A549 (cell line): ENCODE results near the gene TMCC2. TPM values are rescaled to one million over a fixed set of nuclear protein-coding genes. Genes with fewer than 3 reads are reported as not detected.

ENCODE experiments used
- ATAC-seq, 2 experiments: fragments of 200-7000 bp in 1 of 2; fragments of >200 bp in 1 of 2; cut with Nextera tagmentation in 1 of 2; cut with Tn5 transposase in 1 of 2; 3 replicates each; pipeline versions ENCODE4 v1.8.0 to v1.9.1; 2018 to 2020; ENCODE audit warnings: mild to moderate bottlenecking in 1 of 2, moderate library complexity in 1 of 2
- CTCF ChIA-PET: fragments of 300-600 bp; sonication (Branson Sonifier 250); formaldehyde crosslinking; extraction: SDS; loops from one replicate; lab custom pipeline; 2021; ENCODE audit warnings: antibody characterized with exemption, inconsistent platforms; lab: Yijun Ruan, JAX
- POLR2A ChIA-PET: fragments of 350-600 bp; formaldehyde crosslinking; extraction: SDS; loops from one replicate; lab custom pipeline; 2021; ENCODE audit warnings: antibody characterized with exemption, inconsistent platforms; lab: Yijun Ruan, JAX
- DNase-seq, 2 experiments: peaks; one replicate each; pipeline versions ENCODE4 v3.0.0 to v3.0.0-alpha.2; 2011 to 2016; ENCODE audit warnings: low read depth in 1 of 2, low spot score in 1 of 2
- FAIRE-seq: peaks from 2 replicates; lab custom pipeline; 2011; peaks lifted over from hg19 to GRCh38; lab: Jason Lieb, UNC
- H3K27ac ChIP-seq, 2 experiments: fragments of >200 bp; sonication (Bioruptor Twin); formaldehyde crosslinking; 3 replicates each; pipeline ENCODE4 v1.5.1; 2016 to 2017
- H3K4me1 ChIP-seq: fragments of >200 bp; sonication (Bioruptor Twin); formaldehyde crosslinking; 3 replicates; pipeline ENCODE4 v1.6.1; 2016
- H3K4me2 ChIP-seq: fragments of >200 bp; sonication (Bioruptor Twin); formaldehyde crosslinking; 3 replicates; pipeline ENCODE4 v1.6.1; 2016
- H3K4me3 ChIP-seq: fragments of >200 bp; sonication (Bioruptor Twin); formaldehyde crosslinking; 3 replicates; pipeline ENCODE4 v1.5.1; 2016
- H3K9me3 ChIP-seq: fragments of >200 bp; sonication (Bioruptor Twin); formaldehyde crosslinking; 3 replicates; pipeline ENCODE4 v1.6.1; 2016
- CEBPB ChIP-seq, 2 experiments: fragments of >200 bp in 1 of 2; sonication (Bioruptor Twin) in 1 of 2; formaldehyde crosslinking in 1 of 2; IDR thresholded peaks; 2 replicates each; pipeline ENCODE4 v1.6.1; 2012 to 2016
- FOSL2 ChIP-seq, 2 experiments: fragments of 450-650 bp in 1 of 2; fragments of >200 bp in 1 of 2; sonication (Bioruptor Twin) in 1 of 2; formaldehyde crosslinking; IDR thresholded peaks; 2 replicates each; pipeline versions ENCODE4 v1.5.0 to v1.6.1; 2016 to 2020; ENCODE audit warnings: mild to moderate bottlenecking in 1 of 2, moderate library complexity in 1 of 2
- GATA3 ChIP-seq: IDR thresholded peaks from 2 replicates; pipeline ENCODE4 v1.6.1; 2012; ENCODE audit warnings: borderline replicate concordance
- HDAC2 ChIP-seq: fragments of 200-600 bp; sonication (generic); IDR thresholded peaks from 2 replicates; pipeline ENCODE4 v1.6.1; 2016
- HOXB13 ChIP-seq: fragments of 250-450 bp; sonication (Bioruptor Pico); IDR thresholded peaks from 2 replicates; pipeline ENCODE4 v1.5.0; 2020; ENCODE audit warnings: low read depth, mild to moderate bottlenecking, moderate library complexity
- HOXB5 ChIP-seq: fragments of 250-450 bp; sonication (Bioruptor Pico); IDR thresholded peaks from 2 replicates; pipeline ENCODE4 v1.5.0; 2020; ENCODE audit warnings: mild to moderate bottlenecking, moderate library complexity
- JUN ChIP-seq, 2 experiments: fragments of >200 bp; sonication (Bioruptor Twin); formaldehyde crosslinking; IDR thresholded peaks; 2 replicates in 1 of 2; 3 replicates in 1 of 2; pipeline ENCODE4 v1.6.1; 2016 to 2017
- KDM1A ChIP-seq: fragments of 200-600 bp; sonication (generic); IDR thresholded peaks from 2 replicates; pipeline ENCODE4 v1.6.1; 2016; ENCODE audit warnings: low read depth, mild to moderate bottlenecking
- MAZ ChIP-seq: fragments of 150-350 bp; IDR thresholded peaks from 2 replicates; pipeline ENCODE4 v1.6.1; 2014; ENCODE audit warnings: antibody characterized with exemption, low read depth, low read length, borderline replicate concordance
- NFE2L2 ChIP-seq: fragments of 150-350 bp; conservative IDR thresholded peaks from 2 replicates; pipeline ENCODE4 v1.6.1; 2014; ENCODE audit warnings: low read length
- NR3C1 ChIP-seq: fragments of >200 bp; sonication (Bioruptor Twin); formaldehyde crosslinking; IDR thresholded peaks from 3 replicates; pipeline ENCODE4 v1.6.1; 2017
- PHF8 ChIP-seq: fragments of 200-600 bp; sonication (generic); IDR thresholded peaks from 2 replicates; pipeline ENCODE4 v1.6.1; 2016; ENCODE audit warnings: low read depth, mild to moderate bottlenecking, antibody characterized with exemption, moderate library complexity, borderline replicate concordance
- RARB ChIP-seq: fragments of 250-450 bp; sonication (Bioruptor Pico); IDR thresholded peaks from 2 replicates; pipeline ENCODE4 v1.8.0; 2021; ENCODE audit warnings: mild to moderate bottlenecking, moderate library complexity
- TP53 ChIP-seq: fragments of 250-450 bp; sonication (Bioruptor Pico); IDR thresholded peaks from 2 replicates; pipeline ENCODE4 v1.5.0; 2021; ENCODE audit warnings: mild to moderate bottlenecking, moderate library complexity
- WGBS: methylation state at CpG from one replicate; pipeline ENCODE4 v1.1.6; 2017; ENCODE audit errors: missing lambda C conversion rate; 5-methylcytosine and 5-hydroxymethylcytosine counted together
- polyA plus RNA-seq, 4 experiments: library from polyadenylated mRNA; depleted of rRNA in 3 of 4; stranded (reverse); fragments of >200 nt; fragmentation: RNase III in 1 of 4; extraction: RNeasy Plus Mini Kit Qiagen cat#74134 plus additional on column Dnase treatment in 1 of 4; gene quantifications; 2 replicates in 3 of 4; 3 replicates in 1 of 4; pipeline ENCODE4 v1.2.3, GENCODE V29; 2011 to 2017
- TF ChIP-seq, protein P1 (sequence below): fragments of 250-450 bp; sonication (Bioruptor Pico); IDR thresholded peaks from 2 replicates; pipeline ENCODE4 v1.5.0; 2020; ENCODE audit warnings: low read depth, mild to moderate bottlenecking, moderate library complexity
- TF ChIP-seq, protein P2 (sequence below): IDR thresholded peaks from 2 replicates; pipeline ENCODE4 v1.6.1; 2012; ENCODE audit warnings: low read depth, borderline replicate concordance
- TF ChIP-seq, protein P3 (sequence below): fragments of 150-350 bp; IDR thresholded peaks from 2 replicates; pipeline ENCODE4 v1.6.1; 2014; ENCODE audit warnings: low read depth, mild to moderate bottlenecking, low read length
- TF ChIP-seq, protein P4 (sequence below): fragments of 200-600 bp; sonication (generic); IDR thresholded peaks from 2 replicates; pipeline ENCODE4 v1.6.1; 2016; ENCODE audit warnings: antibody characterized with exemption, mild to moderate bottlenecking, moderate library complexity

The TMCC2 gene
- polyA plus RNA-seq, 2 of the 4 experiments (the other 2 are of a cell fraction) = 1.7 to 3.2 TPM

DNA sequence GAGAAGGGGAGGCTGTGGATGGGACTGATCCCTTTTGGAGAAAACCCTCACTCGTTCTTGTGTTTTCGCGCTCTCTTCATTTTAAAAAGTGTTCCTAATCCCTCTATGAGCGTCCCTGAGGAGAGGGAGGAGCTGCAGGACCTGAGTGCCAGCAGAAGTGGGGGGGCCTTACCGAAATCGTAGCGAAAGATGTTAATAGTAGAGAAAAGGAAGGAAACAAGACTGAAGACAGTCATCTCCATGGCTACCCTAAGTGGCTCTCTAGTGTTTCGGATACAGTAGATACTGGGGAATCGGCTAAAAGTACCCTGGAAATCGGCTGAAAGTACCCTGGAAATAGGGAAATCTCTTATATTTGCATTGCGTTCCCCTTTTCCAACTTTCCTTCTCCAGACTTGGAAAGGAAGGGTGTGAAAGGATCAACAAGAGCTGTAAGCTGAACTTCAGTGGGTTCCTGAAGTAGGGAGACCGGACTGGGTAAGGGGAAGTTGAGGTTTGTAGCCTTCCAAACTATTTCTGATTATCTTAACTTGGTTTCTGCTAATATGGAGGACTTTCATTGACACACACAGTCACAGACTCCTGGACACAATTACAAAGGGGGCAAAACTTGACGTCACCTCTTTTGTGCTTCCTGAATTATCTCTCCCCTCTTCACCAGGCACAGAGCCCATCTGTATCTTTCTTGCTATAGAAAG is 15.8 kb upstream of the TMCC2 start:
- no peaks in the 10 kb centered on the region for H3K9me3 ChIP-seq
- H3K4me2 ChIP-seq = peak overlapping the region; percentile 70
- ChIA-PET CTCF (interaction anchor here (0.9 to 1.3 kb wide), 3 partner anchors 13 to 90 kb away, joined by 3 read pairs; partner anchors contain the start of gene RBBP5), POLR2A (interaction anchor here (1.0 to 1.5 kb wide), 3 partner anchors 17 to 86 kb away, joined by 3 to 6 read pairs (median 6); no protein-coding TSS in a partner anchor)
- H3K4me1 ChIP-seq = peaks cover 7% of the 10 kb centered on the region; the same call in 1 of the 3 replicates
- H3K27ac ChIP-seq = peak overlapping the region; percentile 78 to 96; a peak in 4 of 6 replicates
- H3K4me3 ChIP-seq = peak overlapping the region; percentile 86
- no peak for ATAC-seq
- no peak for FAIRE-seq
- no peak for TF ChIP-seq FOSL2 (IDR thresholded peaks at IDR 0.05)
- no peak for TF ChIP-seq FOSL2 (CRISPR knock-in tag; IDR thresholded peaks at IDR 0.05)
- TF ChIP-seq, protein P1, sequence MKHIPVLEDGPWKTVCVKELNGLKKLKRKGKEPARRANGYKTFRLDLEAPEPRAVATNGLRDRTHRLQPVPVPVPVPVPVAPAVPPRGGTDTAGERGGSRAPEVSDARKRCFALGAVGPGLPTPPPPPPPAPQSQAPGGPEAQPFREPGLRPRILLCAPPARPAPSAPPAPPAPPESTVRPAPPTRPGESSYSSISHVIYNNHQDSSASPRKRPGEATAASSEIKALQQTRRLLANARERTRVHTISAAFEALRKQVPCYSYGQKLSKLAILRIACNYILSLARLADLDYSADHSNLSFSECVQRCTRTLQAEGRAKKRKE (CRISPR knock-in tag) = 0 out of 2 replicates have a peak, but pooled peaks have one; percentile 11
- WGBS = 57% methylated on average over 13 of the region's 13 CpGs
- DNase-seq = no peak

DNA sequence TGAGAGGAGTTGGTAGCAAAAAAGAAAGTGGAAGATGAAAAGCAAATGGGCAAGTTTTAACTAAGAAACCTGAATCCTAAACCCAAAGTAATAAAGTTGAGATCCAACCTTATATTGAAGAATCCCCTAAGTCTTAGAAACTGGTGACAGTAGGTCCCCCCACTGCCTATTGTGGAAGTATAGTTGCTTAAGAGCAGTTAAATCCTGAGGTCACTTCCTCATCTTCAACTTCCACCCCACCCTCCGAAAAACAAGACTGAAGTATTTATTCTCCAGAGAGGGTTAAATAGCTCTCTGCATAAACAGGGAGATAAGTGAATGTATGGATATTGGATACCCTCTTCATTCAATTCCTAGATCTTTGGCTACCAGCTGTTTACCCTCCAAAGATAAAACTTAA is 13.0 kb upstream of the TMCC2 start:
- DNase-seq (no peak), FAIRE-seq (no peak), ATAC-seq (no peak)
- no peak for TF ChIP-seq HDAC2
- TF ChIP-seq JUN (IDR thresholded peaks at IDR 0.05) = no peak
- TF ChIP-seq TP53 = no peak
- TF ChIP-seq, protein P1 (CRISPR knock-in tag) = no peak
- TF ChIP-seq GATA3 = no peak
- TF ChIP-seq CEBPB (IDR thresholded peaks at IDR 0.05) = no peak
- no peak for TF ChIP-seq NFE2L2
- TF ChIP-seq, protein P2, sequence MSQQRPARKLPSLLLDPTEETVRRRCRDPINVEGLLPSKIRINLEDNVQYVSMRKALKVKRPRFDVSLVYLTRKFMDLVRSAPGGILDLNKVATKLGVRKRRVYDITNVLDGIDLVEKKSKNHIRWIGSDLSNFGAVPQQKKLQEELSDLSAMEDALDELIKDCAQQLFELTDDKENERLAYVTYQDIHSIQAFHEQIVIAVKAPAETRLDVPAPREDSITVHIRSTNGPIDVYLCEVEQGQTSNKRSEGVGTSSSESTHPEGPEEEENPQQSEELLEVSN = no peak
- TF ChIP-seq, protein P3, sequence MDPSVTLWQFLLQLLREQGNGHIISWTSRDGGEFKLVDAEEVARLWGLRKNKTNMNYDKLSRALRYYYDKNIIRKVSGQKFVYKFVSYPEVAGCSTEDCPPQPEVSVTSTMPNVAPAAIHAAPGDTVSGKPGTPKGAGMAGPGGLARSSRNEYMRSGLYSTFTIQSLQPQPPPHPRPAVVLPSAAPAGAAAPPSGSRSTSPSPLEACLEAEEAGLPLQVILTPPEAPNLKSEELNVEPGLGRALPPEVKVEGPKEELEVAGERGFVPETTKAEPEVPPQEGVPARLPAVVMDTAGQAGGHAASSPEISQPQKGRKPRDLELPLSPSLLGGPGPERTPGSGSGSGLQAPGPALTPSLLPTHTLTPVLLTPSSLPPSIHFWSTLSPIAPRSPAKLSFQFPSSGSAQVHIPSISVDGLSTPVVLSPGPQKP = no peak
- TF ChIP-seq NR3C1 = no peak
- TF ChIP-seq, protein P4, sequence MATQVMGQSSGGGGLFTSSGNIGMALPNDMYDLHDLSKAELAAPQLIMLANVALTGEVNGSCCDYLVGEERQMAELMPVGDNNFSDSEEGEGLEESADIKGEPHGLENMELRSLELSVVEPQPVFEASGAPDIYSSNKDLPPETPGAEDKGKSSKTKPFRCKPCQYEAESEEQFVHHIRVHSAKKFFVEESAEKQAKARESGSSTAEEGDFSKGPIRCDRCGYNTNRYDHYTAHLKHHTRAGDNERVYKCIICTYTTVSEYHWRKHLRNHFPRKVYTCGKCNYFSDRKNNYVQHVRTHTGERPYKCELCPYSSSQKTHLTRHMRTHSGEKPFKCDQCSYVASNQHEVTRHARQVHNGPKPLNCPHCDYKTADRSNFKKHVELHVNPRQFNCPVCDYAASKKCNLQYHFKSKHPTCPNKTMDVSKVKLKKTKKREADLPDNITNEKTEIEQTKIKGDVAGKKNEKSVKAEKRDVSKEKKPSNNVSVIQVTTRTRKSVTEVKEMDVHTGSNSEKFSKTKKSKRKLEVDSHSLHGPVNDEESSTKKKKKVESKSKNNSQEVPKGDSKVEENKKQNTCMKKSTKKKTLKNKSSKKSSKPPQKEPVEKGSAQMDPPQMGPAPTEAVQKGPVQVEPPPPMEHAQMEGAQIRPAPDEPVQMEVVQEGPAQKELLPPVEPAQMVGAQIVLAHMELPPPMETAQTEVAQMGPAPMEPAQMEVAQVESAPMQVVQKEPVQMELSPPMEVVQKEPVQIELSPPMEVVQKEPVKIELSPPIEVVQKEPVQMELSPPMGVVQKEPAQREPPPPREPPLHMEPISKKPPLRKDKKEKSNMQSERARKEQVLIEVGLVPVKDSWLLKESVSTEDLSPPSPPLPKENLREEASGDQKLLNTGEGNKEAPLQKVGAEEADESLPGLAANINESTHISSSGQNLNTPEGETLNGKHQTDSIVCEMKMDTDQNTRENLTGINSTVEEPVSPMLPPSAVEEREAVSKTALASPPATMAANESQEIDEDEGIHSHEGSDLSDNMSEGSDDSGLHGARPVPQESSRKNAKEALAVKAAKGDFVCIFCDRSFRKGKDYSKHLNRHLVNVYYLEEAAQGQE = no peak
- TF ChIP-seq MAZ = no peak
- no peak for TF ChIP-seq KDM1A
- TF ChIP-seq HOXB5 = no peak
- no peak for TF ChIP-seq HOXB13
- TF ChIP-seq PHF8 = no peak
- TF ChIP-seq RARB (CRISPR knock-in tag) = no peak
- no peak overlapping the region for H3K27ac ChIP-seq
- H3K4me1 ChIP-seq = peaks cover 7% of the 10 kb centered on the region; the same call in 1 of the 3 replicates
- CTCF ChIA-PET = interaction anchor here (1.3 to 53.3 kb wide), 3 partner anchors 11 to 140 kb away, joined by 3 to 1139 read pairs (median 4); no protein-coding TSS in a partner anchor
- no peaks in the 10 kb centered on the region for H3K9me3 ChIP-seq
- H3K4me2 ChIP-seq = no peak overlapping the region
- 66% methylated on average over 1 of the region's 1 CpG for WGBS
- POLR2A ChIA-PET = no interaction called here
- no peak overlapping the region for H3K4me3 ChIP-seq
